HepG2 (cell line): Measurements from ENCODE around the gene KRT79. TPM values are rescaled to one million over a fixed set of nuclear protein-coding genes. Genes with fewer than 3 reads are reported as not detected.

Experiments used
- ATF7-NPFF ChIP-seq: sonication (generic); formaldehyde crosslinking; IDR thresholded peaks from 2 replicates; pipeline ENCODE4 v1.8.1; 2023; ENCODE audit warnings: mild to moderate bottlenecking, low read depth, missing genetic modification reagents, moderate library complexity
- GMEB2 ChIP-seq: IDR thresholded peaks from 2 replicates; pipeline ENCODE4 v1.6.1; 2016; ENCODE audit warnings: missing biosample characterization, missing genetic modification reagents, low read depth
- IRF1 ChIP-seq: sonication (generic); formaldehyde crosslinking; IDR thresholded peaks from 2 replicates; pipeline ENCODE4 v1.4.0; 2020; ENCODE audit warnings: low read depth, mild to moderate bottlenecking, missing genetic modification reagents
- NFKBIZ ChIP-seq: IDR thresholded peaks from 2 replicates; pipeline ENCODE4 v1.6.1; 2018; ENCODE audit warnings: missing genetic modification reagents, missing compliant biosample characterization
- NFYB ChIP-seq: sonication (generic); formaldehyde crosslinking; IDR thresholded peaks from 2 replicates; pipeline ENCODE4 v1.4.0; 2020; ENCODE audit warnings: missing genetic modification reagents
- PLRG1 ChIP-seq: fragments of 450-650 bp; conservative IDR thresholded peaks from 2 replicates; pipeline ENCODE4 v1.6.1; 2016
- SAP130 ChIP-seq: IDR thresholded peaks from 2 replicates; pipeline ENCODE4 v1.6.1; 2016; ENCODE audit warnings: low read depth
- TAF1 ChIP-seq: sonication (generic); formaldehyde crosslinking; IDR thresholded peaks from 2 replicates; pipeline ENCODE4 v1.4.0; 2020; ENCODE audit warnings: missing genetic modification reagents
- TFDP2 ChIP-seq: sonication (generic); formaldehyde crosslinking; IDR thresholded peaks from 2 replicates; pipeline ENCODE4 v1.4.0; 2020; ENCODE audit warnings: missing genetic modification reagents
- ZNF484 ChIP-seq: sonication (generic); formaldehyde crosslinking; IDR thresholded peaks from 2 replicates; pipeline ENCODE4 v1.5.1; 2020; ENCODE audit warnings: mild to moderate bottlenecking, low read depth, missing genetic modification reagents, borderline replicate concordance
- ZNF713 ChIP-seq: sonication (generic); formaldehyde crosslinking; IDR thresholded peaks from 2 replicates; pipeline ENCODE4 v1.4.0; 2020; ENCODE audit warnings: mild to moderate bottlenecking, missing genetic modification reagents
- ZNF737 ChIP-seq: sonication (generic); formaldehyde crosslinking; IDR thresholded peaks from 2 replicates; pipeline ENCODE4 v1.5.0; 2020; ENCODE audit warnings: missing genetic modification reagents, mild to moderate bottlenecking, borderline replicate concordance
- polyA plus RNA-seq, 8 experiments: library from polyadenylated mRNA; depleted of rRNA in 3 of 8; stranded (reverse) in 7 of 8; unstranded in 1 of 8; fragments of >200 nt; fragmentation: Illumina TruSeq in 4 of 8; extraction: Trizol in 4 of 8; gene quantifications; 2 replicates each; pipeline versions ENCODE4 v1.2.1 to v1.2.3, GENCODE V29; 2011 to 2016; ENCODE audit warnings: low read depth in 4 of 8, missing spikeins in 1 of 8, mixed read lengths in 1 of 8; ENCODE audit not compliant: insufficient read depth in 1 of 8
- total RNA-seq, 5 experiments: library from RNA; depleted of rRNA; stranded (reverse); fragments of >200 nt; fragmentation: Illumina TruSeq; extraction: Trizol; gene quantifications; 2 replicates each; pipeline ENCODE4 v1.2.3, GENCODE V29; 2016; ENCODE audit warnings: low read depth in 1 of 5
- TF ChIP-seq, protein P1 (sequence below): sonication (generic); formaldehyde crosslinking; IDR thresholded peaks from 2 replicates; pipeline ENCODE4 v1.5.1; 2020; ENCODE audit warnings: mild to moderate bottlenecking, moderate library complexity, missing genetic modification reagents
- TF ChIP-seq, protein P2 (sequence below), 2 experiments: IDR thresholded peaks; 2 replicates each; pipeline ENCODE4 v1.6.1; 2011 to 2012; ENCODE audit warnings: low read length in 2 of 2, borderline replicate concordance in 1 of 2, low read depth in 1 of 2, mild to moderate bottlenecking in 1 of 2, moderate library complexity in 1 of 2
- TF ChIP-seq, protein P3 (sequence below): IDR thresholded peaks from 2 replicates; pipeline ENCODE4 v1.6.1; 2012; ENCODE audit warnings: low read length, improper control_type of control experiment

Gene KRT79
- total and polyA plus RNA-seq, 2 of the 13 experiments (the other 11 are each of a cell fraction or from before 2014, with no cell fraction given), result 0.09 TPM; not detected in 1

DNA sequence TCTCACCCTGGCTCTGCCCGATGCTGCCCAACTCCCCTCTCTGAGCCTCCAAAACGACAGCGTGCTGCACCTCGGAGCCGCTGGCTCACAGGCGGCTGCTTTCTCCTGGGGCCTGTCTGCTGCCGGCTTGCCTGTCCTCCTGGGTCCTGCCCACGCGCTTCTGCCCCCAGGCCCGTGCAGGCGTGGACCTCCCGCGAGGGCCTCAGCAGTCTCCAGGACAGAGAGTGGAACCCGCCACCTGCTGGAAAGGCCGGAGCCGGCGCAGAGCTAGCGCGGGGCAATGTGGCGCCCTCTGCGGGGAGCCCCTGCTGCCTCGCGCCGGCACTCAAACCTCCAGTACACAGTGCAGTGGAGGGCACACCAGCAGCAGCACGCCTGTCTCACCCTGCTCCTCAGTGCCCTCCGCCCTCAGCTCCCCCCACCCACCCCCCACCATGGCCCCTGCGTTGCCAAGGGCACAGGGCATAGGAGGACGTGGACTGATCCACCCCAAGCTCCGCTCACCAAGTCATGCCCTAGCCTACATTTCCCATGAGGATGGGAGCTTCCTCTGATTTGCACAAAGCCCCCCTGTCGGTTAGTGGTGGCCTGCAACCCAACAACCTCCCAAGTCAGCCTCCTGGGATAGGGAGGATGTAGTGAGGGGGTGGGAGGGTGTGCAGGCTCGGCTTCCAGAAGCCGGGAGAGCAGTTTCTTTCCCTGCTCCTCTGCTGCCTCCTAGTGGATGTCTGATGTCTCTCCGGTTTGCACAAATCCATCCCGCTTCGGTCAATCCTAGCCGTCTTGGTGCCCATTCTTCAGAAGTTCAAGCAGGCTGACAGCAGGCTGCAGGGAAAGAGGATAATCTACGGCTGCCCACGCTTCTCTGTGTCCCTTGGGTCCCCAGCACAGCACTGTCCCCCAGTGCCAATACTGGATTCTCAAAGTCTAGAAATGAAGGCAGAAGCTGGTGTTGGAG lies 45.6 kb upstream of the KRT79 start (continued):
- TF ChIP-seq, protein P1, sequence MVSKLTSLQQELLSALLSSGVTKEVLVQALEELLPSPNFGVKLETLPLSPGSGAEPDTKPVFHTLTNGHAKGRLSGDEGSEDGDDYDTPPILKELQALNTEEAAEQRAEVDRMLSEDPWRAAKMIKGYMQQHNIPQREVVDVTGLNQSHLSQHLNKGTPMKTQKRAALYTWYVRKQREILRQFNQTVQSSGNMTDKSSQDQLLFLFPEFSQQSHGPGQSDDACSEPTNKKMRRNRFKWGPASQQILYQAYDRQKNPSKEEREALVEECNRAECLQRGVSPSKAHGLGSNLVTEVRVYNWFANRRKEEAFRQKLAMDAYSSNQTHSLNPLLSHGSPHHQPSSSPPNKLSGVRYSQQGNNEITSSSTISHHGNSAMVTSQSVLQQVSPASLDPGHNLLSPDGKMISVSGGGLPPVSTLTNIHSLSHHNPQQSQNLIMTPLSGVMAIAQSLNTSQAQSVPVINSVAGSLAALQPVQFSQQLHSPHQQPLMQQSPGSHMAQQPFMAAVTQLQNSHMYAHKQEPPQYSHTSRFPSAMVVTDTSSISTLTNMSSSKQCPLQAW (CRISPR knock-in tag), result peak; percentile 51; the same call in 1 of the 2 replicates
- TF ChIP-seq NFYB (no peak; the same call in 1 of the 2 replicates), PLRG1 (no peak), TFDP2 (CRISPR knock-in tag) (peak; percentile 38; the same call in 1 of the 2 replicates), SAP130 (CRISPR knock-in tag) (no peak), NFKBIZ (no peak), ZNF737 (no peak), ZNF713 (CRISPR knock-in tag) (no peak), TAF1 (peak; percentile 25; the same call in 1 of the 2 replicates), ZNF484 (CRISPR knock-in tag) (no peak), GMEB2 (CRISPR knock-in tag) (no peak), ATF7-NPFF (CRISPR knock-in tag) (peak; percentile 22; the same call in 1 of the 2 replicates), IRF1 (CRISPR knock-in tag) (no peak)
- TF ChIP-seq, protein P2, sequence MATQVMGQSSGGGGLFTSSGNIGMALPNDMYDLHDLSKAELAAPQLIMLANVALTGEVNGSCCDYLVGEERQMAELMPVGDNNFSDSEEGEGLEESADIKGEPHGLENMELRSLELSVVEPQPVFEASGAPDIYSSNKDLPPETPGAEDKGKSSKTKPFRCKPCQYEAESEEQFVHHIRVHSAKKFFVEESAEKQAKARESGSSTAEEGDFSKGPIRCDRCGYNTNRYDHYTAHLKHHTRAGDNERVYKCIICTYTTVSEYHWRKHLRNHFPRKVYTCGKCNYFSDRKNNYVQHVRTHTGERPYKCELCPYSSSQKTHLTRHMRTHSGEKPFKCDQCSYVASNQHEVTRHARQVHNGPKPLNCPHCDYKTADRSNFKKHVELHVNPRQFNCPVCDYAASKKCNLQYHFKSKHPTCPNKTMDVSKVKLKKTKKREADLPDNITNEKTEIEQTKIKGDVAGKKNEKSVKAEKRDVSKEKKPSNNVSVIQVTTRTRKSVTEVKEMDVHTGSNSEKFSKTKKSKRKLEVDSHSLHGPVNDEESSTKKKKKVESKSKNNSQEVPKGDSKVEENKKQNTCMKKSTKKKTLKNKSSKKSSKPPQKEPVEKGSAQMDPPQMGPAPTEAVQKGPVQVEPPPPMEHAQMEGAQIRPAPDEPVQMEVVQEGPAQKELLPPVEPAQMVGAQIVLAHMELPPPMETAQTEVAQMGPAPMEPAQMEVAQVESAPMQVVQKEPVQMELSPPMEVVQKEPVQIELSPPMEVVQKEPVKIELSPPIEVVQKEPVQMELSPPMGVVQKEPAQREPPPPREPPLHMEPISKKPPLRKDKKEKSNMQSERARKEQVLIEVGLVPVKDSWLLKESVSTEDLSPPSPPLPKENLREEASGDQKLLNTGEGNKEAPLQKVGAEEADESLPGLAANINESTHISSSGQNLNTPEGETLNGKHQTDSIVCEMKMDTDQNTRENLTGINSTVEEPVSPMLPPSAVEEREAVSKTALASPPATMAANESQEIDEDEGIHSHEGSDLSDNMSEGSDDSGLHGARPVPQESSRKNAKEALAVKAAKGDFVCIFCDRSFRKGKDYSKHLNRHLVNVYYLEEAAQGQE (IDR thresholded peaks at IDR 0.05; ENCODE audit: borderline replicate concordance in 1 of 2, low read depth in 1 of 2, low read length in 2 of 2), result no peak
- TF ChIP-seq, protein P3, sequence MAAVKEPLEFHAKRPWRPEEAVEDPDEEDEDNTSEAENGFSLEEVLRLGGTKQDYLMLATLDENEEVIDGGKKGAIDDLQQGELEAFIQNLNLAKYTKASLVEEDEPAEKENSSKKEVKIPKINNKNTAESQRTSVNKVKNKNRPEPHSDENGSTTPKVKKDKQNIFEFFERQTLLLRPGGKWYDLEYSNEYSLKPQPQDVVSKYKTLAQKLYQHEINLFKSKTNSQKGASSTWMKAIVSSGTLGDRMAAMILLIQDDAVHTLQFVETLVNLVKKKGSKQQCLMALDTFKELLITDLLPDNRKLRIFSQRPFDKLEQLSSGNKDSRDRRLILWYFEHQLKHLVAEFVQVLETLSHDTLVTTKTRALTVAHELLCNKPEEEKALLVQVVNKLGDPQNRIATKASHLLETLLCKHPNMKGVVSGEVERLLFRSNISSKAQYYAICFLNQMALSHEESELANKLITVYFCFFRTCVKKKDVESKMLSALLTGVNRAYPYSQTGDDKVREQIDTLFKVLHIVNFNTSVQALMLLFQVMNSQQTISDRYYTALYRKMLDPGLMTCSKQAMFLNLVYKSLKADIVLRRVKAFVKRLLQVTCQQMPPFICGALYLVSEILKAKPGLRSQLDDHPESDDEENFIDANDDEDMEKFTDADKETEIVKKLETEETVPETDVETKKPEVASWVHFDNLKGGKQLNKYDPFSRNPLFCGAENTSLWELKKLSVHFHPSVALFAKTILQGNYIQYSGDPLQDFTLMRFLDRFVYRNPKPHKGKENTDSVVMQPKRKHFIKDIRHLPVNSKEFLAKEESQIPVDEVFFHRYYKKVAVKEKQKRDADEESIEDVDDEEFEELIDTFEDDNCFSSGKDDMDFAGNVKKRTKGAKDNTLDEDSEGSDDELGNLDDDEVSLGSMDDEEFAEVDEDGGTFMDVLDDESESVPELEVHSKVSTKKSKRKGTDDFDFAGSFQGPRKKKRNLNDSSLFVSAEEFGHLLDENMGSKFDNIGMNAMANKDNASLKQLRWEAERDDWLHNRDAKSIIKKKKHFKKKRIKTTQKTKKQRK, result no peak
